Measurements from ENCODE around the gene ANXA3.
"Not testable (repeated sequence)": the region's sequence is repeated elsewhere in the genome, so short reads cannot be mapped to it uniquely, and the experiment has no call there.

ANXA3 gene, protein sequence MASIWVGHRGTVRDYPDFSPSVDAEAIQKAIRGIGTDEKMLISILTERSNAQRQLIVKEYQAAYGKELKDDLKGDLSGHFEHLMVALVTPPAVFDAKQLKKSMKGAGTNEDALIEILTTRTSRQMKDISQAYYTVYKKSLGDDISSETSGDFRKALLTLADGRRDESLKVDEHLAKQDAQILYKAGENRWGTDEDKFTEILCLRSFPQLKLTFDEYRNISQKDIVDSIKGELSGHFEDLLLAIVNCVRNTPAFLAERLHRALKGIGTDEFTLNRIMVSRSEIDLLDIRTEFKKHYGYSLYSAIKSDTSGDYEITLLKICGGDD

DNA sequence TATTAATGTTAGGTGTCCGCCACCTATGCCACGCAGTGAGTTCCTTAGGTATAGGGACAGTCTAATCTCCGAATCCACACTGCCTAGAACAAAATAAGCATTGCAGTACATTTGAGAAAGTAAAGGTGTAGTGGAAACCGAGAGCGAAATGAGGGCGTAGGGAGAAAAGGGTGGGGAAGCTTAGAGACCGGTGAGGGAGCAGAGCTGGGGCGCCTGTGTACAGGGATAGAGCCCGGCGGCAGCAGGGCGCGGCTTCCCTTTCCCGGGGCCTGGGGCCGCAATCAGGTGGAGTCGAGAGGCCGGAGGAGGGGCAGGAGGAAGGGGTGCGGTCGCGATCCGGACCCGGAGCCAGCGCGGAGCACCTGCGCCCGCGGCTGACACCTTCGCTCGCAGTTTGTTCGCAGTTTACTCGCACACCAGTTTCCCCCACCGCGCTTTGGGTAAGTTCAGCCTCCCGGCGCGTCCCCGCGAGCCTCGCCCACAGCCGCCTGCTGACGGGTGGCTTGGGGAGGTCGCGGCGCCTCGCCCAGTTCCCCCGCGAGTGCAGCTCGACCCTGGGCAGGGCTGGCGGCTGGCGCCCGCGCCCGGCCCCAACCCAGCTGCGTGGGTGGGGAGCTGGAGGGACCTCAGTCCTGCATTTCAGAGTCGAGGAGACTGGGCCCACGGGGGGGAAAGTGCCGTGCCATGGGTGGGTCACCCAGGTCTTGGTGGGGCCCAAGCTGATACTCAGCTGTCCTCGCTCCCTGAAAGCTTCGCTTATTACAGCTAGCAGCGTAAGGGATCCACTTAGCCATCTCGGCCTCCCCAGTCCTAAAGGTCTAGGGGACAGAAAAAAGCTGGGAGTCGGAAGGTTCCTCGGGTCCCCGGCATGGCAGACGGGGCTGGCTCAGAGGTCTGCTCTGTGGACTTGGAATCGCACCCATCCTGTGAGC lies at the start of gene ANXA3:
Gene ANXA3 (plus strand): TSS at position 351 of the 932 bp plus-strand sequence. CDS start 2,704 bp downstream, outside the sequence.
- DNase-seq, result peak; percentile 8

DNA sequence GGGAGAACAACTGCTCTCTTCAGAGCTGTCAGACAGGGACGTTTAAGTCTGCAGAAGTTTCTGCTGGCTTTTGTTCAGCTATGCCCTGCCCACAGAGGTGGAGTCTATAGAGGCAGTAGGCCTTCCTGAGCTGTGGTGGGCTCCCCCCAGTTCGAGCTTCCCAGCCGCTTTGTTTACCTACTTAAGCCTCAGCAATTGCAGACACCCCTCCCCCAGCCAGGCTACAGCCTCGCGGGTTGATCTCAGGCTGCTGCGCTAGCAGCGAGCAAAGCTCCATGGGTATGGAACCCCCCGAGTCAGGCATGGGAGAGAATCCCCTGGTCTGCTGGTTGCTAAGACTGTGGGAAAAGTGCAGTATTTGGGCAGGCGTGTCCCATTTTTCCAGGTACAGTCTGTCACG lies 45.3 kb upstream of the ANXA3 start:
- DNase-seq, result not testable (repeated sequence)

DNA sequence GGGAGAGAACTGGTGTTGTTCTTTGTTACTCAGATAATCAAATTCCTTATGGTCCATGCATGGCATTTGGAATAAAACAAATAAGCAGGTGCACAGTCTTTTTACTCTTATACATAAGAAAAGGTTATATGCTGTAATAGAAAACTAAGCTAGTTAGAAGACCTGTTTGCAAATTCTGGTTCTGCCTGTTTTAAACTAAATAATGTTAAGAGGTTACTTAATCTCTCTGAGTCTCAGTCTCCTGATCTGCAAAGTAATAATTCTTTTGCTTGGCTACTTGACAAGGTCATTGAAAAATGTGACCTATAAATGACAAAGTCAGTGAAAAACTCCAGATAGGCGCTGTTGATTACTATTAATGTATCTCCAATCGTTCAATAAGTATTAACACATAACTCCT lies 42.5 kb upstream of the ANXA3 start:
- DNase-seq, result no peak

DNA sequence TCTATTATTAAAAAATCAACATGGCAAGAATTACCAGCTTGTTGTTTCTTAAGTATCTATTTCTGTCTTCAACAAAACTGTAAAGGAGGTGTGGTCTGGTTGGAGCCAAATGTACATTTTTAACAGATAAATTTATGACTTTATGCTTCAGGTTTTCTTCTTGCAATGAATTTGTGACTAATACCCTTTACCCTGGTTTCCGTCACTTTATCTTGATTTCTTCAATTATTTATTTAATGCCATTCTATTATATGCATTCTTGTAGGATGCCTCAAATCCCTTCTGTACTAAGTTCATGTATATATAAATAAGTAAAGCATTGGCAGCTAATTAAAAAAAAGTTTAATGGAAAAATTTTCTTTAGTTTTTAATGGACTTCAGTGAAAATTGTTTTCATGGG lies 41.5 kb upstream of the ANXA3 start:
- DNase-seq, result no peak

DNA sequence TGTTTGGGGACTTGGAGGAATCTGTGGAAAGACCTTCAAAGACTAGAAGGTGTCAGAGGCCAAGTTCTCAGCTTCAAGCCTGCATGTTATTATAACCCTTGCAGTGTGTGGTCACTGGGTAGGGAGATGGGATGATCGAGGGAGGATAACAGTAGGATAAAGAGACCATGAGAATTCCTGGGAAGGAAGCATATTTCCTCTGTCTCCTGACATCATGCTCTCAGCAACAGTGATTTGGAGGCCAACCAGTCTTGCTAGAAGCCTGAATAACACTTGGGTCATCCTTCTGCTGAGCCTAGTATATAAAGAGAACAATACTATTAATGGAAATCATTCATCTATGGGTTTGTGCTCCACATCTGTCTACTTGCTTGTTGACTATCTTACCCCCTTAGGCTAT lies 40.9 kb upstream of the ANXA3 start:
- DNase-seq, result no peak

DNA sequence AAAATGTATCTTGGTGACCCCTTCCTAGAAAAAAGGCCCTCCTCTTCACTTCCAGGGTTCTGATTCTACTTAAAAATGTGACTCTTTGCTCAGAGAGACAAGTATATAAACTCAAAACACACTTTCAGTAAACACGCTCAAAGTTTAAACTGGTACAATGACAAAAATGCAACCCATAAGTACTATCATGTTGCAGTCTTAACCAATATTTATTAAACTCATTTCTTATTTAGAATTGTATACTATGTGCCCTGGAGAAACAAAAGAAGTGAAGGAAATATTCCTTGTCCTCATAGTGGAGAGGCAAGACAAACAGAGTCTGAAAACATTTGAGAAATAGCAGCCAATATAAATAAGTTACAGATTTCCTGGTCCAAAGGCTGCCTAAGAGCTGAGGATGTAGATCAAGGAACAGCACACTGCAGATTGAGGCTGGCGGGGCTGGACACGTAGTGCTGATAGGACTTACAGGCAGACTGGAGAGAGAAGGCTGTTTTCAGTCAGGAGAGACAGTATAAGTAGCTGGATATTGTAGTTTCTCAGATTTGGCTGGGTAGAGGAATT lies 39.1 kb upstream of the ANXA3 start:
- no peak for DNase-seq

DNA sequence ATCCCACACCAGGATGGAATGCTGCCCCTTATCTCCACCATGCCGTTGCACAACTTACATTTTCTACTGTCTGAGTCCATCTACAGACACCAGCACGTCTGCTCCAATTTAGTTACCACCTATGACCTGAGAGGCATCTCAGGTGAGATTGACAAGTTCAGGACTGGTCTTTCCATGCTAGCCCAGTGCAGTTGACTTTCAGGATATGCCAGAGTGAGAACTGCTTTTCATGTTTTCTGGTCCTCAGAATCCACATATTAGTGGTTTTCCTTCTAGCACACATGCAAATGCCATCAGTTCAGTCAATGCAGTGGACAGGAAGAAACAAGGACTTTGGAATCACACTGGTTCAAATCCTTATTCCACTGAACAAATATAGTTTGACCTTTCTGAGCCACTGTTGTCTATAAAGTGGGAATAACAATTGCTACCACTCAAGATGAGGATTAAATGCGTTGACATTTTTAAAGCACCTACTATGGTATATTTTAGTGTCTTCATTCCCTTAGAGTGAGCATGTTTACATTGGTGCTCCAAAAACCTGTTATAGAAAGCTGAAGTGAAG lies 38.1 kb upstream of the ANXA3 start:
- no peak for DNase-seq

DNA sequence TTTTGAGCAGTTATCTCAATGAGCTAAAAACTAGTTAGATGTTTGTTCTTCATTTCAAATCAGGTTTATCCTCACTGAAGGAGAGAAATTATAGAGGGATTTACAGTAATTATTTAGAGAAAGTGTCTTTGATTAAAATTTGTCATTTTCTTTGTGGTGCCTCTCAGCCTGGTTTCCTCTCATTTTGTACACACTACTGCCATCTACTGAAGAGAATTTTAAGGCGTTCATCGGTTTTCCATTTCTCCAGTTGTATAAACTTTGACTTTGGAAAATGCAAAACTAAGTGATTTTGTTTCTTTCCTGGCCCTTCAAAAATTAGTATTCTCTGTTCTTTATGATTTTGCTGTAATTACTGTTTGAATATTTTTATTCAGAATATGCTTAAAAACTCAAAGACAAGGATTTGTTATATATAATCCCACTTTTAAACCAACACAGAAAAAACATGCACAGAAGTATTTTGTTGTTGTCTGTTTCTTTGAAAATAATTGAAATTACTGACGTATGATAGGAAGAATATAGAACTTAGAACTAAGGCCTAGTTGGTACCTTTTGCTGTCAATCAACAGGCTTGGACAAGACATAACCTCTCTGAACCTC lies 34.4 kb upstream of the ANXA3 start:
- no peak for DNase-seq

DNA sequence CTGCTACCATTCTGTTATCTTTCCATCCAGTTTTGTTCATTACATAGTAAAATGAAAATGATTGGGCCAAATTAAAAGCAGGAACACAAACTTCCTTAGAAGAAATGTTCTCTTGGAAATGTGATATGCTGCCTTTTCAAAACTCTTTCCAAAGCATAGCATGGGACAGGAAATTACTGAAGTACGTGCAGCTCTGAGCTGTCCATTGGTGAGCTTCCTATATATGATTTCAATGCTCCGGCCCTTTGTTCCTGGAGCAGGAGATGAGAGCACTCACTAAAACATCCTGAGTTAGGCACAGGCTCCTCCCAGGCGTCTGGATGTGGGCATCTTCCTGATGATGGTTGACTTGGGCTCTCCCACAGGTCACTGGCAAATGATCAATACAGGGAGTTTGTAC lies 33.0 kb upstream of the ANXA3 start:
- no peak for DNase-seq

DNA sequence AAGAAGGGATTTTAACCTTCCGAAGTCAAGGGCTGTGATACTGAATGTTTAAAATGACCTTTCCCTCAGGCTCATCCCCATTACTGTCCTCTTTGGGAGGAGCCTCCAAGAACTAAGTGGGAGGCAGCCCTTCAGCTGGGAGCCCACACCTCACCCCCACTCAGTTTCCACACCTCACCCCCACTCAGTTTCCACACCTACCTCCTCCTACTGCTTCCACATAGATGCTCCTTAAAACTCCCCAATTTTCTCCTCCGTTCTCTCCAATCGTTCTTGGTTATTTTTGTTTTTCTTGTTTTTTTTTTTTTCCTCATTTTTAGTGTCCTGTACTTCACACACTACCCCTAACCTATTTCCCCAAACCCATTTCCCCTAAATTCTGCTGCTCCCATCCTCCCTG lies 31.6 kb upstream of the ANXA3 start:
- DNase-seq, result no peak

DNA sequence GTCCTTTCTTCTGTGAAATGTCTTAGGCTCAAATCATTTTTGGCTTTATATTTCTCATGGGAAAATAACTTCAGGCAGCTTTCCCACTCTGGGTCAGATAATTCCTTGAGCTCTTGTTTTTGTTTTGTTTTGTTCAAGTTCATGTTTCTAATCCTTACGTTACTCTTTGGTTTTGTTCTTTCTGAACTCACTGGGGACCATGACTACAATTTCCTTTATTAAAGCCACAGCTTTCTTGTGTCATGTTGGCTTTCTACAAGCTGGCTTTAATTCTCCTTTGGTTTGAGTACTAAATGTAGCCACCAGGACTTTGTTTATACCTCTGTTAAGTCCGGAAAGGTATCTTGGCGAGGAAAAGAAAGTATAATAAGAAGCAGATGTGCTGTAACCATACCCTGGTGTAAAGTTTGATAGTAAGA lies 30.8 kb upstream of the ANXA3 start:
- no peak for DNase-seq

DNA sequence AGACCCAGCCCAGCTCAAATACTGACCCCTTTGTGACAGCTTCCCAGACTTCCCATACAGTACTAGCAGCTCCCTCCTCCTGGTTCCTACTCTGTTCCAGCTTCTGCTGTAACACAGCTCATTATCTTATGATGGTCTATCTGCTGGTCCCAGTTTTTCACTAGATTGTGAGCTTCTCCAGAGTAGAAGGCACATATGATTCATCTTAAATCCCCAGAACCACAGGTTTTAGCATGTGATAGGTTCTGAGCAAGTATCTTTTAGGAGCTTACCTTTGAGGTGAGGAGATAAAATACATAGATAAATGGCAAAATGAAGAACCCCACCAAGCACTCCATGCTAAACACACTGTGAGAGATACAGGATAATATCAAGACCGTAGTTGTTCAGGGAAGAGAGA lies 27.6 kb upstream of the ANXA3 start:
- DNase-seq, result no peak

DNA sequence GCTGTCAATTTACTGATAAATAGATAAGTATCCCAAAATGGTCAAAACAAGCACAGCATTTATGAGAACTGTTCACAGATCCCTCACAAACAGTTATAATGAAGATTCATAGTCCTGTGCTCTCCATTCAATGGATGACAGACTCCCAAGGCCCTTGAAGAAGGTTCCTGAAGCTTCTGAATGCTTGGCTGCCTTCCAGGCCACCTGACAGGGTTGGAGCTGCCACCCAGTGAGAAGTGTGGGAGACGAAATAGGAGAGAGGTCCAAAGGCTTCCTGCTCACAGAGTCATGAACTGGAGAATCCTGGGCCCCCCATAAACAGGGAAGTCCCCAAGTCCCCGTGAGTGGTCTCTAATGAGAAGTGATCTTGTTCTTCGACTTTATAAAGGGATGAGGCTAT lies 26.0 kb upstream of the ANXA3 start:
- DNase-seq, result no peak

DNA sequence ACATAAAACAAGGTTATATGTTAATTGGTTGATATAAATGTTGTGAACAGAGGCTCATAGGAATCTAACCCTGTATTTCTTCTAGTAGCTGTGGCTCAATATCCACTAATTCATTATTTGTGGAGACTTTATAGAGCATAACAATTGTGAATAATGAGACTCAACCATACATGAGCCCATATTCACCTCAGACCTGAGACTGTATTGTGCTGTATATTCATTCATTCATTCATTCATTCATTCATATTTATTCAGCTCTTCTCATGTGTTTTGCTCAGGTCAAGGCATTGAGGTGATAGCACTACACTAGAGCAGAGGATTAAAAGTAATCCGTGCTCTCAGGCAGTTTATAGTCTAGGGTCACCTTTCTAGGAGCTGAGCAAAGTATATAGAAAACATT lies 24.5 kb upstream of the ANXA3 start:
- DNase-seq, result no peak

DNA sequence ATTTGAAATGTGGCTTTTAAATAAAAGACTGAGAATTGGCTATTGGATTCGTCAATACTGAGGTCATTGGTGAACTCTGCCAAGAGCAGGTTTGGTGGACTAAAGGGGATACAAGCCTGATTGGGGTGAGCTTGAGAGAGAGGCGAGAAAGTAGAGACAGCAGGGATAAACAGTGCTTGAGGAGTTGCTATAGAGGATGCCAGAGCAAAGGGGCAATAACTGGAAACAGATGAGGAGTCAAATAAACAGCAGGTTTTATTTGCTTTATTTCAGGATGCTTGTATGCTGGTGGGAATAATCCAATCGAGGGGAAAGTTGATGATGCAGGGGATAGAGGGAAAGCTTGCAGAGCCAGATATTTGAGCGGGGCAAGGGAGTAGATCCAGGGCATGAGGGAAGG lies 24.0 kb upstream of the ANXA3 start:
- DNase-seq, result no peak

DNA sequence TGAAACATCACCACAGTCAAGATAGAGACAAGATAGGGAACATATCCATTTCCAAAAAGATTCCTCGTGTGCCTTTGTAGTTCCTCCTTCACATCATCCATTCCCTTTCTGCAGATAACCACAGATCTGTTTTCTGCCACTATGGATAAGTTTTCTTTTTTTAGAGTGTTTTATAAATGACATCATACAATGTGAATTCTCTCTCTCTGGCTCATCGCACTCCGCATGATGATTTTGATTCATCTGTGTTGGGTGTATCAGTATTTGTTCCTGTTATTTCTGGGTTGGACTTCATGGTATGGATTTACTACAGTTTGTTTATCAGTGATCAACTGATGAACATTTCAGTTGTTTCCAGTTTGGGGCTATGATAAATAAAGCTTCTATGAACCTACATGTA lies 23.2 kb upstream of the ANXA3 start:
- DNase-seq, result no peak

DNA sequence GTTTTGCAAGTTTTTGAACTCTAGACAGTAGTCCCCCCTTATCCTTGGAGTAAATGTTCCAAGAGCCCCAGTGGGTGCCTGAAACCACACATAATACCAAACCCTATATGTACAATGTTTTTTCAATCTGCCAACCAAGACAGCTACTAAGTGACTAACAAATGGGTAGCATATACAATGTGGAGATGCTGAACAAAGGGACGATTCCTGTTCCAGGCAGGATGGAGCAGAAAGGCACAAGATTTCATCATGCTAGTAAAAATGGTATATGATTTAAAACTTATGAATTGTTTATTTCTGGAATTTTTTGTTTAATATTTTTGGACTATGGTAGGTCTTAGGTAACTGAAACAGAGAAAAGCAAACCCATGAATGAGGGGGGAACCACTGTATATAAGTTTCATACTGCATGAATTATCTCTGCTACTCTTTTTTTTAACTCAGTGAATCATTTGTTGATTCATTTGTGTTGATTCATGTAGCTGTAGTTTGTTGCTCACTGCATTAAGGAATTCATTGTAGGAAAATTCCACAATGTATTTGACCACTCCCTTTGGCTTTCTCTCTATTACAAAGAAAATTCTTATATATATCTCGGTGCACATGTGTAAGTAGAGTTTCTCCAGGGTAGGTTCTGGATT lies 21.9 kb upstream of the ANXA3 start:
- no peak for DNase-seq

DNA sequence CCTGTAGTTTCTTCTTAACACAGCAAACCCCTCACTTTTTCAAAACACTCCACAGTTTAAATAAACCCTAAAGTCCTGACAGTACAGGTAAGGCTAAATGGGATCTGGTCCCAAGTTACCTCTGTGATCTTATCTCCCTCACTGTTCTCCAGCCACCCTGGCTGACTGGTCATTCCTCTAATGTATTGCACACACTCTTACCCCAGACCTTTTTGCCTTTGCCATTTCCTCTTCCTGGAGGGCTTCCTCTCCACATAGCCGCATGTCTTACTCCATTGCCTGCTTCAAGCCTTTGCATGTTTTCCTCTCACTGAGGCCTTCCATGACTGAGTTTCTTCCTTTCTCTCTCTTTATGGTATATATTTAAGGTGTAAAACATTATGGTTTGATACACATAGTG lies 19.5 kb upstream of the ANXA3 start:
- no peak for DNase-seq

DNA sequence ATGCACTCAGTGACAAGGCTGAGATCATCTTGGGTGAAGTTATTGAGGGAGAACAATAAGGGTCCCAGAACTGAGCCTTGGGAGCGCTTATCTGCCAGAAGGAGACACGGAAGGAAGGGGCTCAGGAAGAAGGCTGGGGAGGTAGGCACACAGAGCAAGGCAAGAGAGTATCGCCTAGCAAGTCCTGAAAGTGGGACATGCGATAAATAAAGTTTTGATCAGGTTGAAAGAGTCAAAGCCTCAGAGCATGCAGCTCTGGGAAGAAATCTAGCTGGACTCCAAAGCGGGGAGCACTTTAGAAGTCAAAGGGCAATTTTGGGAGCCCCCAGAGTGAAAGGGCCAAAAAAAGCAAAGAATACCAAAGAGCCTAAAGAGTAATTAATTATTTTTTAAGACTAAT lies 17.7 kb upstream of the ANXA3 start:
- no peak for DNase-seq

DNA sequence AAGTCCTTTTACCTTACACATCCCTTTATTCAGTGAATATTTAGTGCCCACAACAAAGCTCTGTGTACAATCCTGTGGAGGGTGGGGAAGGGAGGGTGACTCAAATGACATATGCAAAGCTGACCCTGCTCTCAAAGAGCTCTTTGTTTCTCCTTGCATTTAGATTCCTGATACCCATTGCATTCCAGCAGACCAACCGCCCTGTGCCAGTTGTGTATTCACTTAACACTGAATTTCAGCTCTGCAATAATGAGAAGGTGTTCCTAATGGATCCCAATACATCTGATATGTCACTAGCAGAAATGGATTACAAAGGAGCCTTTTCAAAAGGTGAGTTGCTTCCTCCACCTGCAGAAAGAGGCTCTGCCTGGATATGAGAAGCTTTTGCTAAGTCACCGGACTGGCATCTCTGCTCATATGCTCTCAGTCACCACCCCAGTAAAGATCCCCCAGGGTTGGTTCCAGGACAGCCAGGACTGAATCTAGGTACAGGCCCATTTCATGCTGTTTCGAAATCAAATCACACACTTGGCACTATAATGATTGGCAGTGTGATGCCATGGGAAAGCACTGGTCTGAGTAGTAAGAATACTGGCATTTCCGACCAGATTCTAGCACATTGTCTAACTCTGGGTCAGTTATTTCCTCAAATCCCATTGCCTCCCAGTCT lies 17.1 kb upstream of the ANXA3 start:
- DNase-seq, result no peak

DNA sequence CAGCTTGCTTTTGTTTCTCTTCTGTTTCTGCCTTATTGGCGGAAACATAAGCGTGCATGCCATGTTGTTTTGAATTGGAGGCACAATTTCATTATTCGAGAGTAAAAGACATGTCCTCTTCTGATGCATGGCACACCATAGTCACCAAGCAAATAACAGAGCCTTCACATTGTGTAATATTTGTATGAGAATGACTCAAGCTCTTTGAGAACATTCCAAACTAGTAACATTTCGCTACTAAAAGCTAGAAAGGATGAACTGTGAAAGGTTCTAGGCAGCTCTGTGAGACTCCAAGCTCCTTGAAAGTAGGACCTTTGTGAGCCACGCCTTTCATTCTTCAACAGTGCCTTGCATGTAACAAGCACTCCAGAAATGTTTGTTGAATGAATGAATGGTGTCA lies 9.2 kb upstream of the ANXA3 start:
- DNase-seq, result no peak
